ENCODE measurements around the gene SLC25A33. TPM values are rescaled to one million over a fixed set of nuclear protein-coding genes. Genes with fewer than 3 reads are reported as not detected.
"Not testable (repeated sequence)": the region's sequence is repeated elsewhere in the genome, so short reads cannot be mapped to it uniquely, and the experiment has no call there.

The SLC25A33 gene
- total RNA-seq, 1 donor from 2014 or later: 4.6 TPM

DNA sequence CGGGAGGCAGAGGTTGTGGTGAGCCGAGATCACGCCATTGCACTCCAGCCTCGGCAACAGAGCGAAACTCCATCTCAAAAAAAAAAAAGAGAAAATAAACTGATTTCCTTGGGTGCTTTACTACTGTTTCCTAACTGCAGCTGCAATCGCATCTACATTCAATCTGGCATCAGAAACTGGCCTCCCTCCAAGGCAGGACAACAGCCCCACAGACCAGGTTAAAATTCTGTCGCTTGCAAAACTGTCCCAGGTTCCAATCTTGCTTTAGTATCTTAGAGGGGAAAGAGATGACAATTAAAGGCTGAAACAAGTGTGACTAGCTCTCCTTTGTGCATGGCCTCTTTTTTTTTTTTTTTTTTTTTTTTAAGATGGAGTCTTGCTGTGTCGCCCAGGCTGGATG, 32.4 kb upstream of the SLC25A33 start:
- Mint-ChIP-seq H3K4me1 (ENCODE audit: low read depth, unreplicated experiment) (no peaks in the 10 kb centered on the region), H3K36me3 (ENCODE audit: unreplicated experiment) (no peaks in the 10 kb centered on the region), H3K4me3 (ENCODE audit: unreplicated experiment) (no peak overlapping the region), H3K27ac (ENCODE audit: unreplicated experiment) (no peak overlapping the region), H3K27me3 (ENCODE audit: unreplicated experiment) (peaks cover 1% of the 10 kb centered on the region), H3K9me3 (ENCODE audit: unreplicated experiment) (peaks cover 3% of the 10 kb centered on the region)
- TF ChIP-seq, protein P1, sequence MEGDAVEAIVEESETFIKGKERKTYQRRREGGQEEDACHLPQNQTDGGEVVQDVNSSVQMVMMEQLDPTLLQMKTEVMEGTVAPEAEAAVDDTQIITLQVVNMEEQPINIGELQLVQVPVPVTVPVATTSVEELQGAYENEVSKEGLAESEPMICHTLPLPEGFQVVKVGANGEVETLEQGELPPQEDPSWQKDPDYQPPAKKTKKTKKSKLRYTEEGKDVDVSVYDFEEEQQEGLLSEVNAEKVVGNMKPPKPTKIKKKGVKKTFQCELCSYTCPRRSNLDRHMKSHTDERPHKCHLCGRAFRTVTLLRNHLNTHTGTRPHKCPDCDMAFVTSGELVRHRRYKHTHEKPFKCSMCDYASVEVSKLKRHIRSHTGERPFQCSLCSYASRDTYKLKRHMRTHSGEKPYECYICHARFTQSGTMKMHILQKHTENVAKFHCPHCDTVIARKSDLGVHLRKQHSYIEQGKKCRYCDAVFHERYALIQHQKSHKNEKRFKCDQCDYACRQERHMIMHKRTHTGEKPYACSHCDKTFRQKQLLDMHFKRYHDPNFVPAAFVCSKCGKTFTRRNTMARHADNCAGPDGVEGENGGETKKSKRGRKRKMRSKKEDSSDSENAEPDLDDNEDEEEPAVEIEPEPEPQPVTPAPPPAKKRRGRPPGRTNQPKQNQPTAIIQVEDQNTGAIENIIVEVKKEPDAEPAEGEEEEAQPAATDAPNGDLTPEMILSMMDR (IDR thresholded peaks at IDR 0.05; ENCODE audit: partially characterized antibody, unreplicated experiment): no peak
- no peak for DNase-seq

DNA sequence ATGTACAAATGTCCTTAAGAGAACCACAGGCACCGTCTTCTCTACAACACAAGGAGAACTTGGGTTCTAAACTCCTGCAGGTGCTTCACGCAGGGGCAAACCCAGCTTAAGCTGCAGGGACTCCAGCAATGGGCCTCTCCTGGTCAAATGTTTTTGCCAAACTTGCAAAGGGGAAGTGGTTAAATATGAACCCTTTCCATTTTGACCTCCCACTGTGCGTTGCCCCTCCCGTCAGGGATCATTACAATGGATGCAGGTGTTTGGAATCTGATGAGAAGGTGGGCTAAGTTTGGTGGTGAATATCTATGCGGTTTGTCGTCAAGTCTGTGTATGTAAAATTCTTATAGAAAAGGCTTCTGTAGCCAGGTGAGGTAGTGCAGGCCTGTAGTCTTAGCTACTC, 29.1 kb upstream of the SLC25A33 start:
- H3K4me1 Mint-ChIP-seq (ENCODE audit: low read depth, unreplicated experiment): no peaks in the 10 kb centered on the region
- TF ChIP-seq, protein P1 (IDR thresholded peaks at IDR 0.05; ENCODE audit: partially characterized antibody, unreplicated experiment): no peak
- H3K27ac Mint-ChIP-seq (ENCODE audit: unreplicated experiment): no peak overlapping the region
- DNase-seq: no peak
- H3K9me3 Mint-ChIP-seq (ENCODE audit: unreplicated experiment): peaks cover 3% of the 10 kb centered on the region
- H3K4me3 Mint-ChIP-seq (ENCODE audit: unreplicated experiment): no peak overlapping the region
- H3K27me3 Mint-ChIP-seq (ENCODE audit: unreplicated experiment): peaks cover 1% of the 10 kb centered on the region
- H3K36me3 Mint-ChIP-seq (ENCODE audit: unreplicated experiment): no peaks in the 10 kb centered on the region

DNA sequence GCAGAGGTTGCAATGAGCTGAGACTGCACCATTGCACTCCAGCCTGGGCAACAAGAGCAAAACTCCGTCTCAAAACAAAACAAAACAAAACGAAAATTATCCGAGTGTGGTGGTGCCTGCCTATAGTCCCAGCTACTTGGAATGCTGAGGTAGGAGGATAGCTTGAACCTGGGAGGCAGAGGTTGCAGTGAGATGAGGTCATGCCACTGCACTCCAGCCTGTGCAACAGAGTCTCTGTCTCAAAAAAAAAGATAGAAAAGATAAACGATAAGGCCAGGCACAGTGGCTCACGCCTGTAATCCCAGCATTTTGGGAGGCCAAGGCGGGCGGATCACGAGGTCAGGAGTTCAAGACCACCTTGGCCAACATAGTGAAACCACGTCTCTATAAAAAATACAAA, 23.7 kb upstream of the SLC25A33 start:
- H3K36me3 Mint-ChIP-seq (ENCODE audit: unreplicated experiment); H3K4me3 Mint-ChIP-seq (ENCODE audit: unreplicated experiment); H3K27me3 Mint-ChIP-seq (ENCODE audit: unreplicated experiment); H3K4me1 Mint-ChIP-seq (ENCODE audit: low read depth, unreplicated experiment); H3K9me3 Mint-ChIP-seq (ENCODE audit: unreplicated experiment); H3K27ac Mint-ChIP-seq (ENCODE audit: unreplicated experiment); DNase-seq: not testable (repeated sequence)

DNA sequence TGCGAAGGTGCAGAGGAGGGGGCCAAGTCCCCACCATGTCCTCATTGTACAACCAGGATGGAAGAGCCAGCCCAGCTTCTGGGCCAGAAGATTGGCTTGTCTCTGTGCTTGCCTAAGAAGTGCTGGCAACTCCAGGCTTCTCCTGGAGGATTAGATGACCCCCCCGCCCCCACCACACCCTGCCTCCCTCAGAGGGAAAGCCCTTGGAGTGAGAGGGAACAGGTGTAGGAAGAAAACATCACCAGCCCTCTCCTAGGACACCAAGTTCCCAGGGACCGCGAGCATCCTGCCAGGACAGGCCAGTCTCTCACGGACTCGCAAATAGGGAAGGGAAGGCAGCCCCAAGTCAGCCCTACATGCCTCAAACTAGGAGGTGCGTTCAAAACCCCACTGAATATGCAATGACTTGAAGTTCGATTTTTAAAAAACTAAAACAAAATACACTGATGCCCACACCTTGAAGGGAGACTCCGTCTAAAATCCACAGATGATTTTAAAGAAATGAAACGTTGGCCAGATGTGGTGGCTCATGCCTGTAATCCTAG, 20.7 kb upstream of the SLC25A33 start:
- H3K36me3 Mint-ChIP-seq (ENCODE audit: unreplicated experiment): no peaks in the 10 kb centered on the region
- no peaks in the 10 kb centered on the region for H3K4me1 Mint-ChIP-seq (ENCODE audit: low read depth, unreplicated experiment)
- TF ChIP-seq, protein P1 (IDR thresholded peaks at IDR 0.05; ENCODE audit: partially characterized antibody, unreplicated experiment): no peak
- H3K9me3 Mint-ChIP-seq (ENCODE audit: unreplicated experiment): no peaks in the 10 kb centered on the region
- DNase-seq: no peak
- H3K4me3 Mint-ChIP-seq (ENCODE audit: unreplicated experiment): no peak overlapping the region
- no peaks in the 10 kb centered on the region for H3K27me3 Mint-ChIP-seq (ENCODE audit: unreplicated experiment)
- H3K27ac Mint-ChIP-seq (ENCODE audit: unreplicated experiment): no peak overlapping the region

DNA sequence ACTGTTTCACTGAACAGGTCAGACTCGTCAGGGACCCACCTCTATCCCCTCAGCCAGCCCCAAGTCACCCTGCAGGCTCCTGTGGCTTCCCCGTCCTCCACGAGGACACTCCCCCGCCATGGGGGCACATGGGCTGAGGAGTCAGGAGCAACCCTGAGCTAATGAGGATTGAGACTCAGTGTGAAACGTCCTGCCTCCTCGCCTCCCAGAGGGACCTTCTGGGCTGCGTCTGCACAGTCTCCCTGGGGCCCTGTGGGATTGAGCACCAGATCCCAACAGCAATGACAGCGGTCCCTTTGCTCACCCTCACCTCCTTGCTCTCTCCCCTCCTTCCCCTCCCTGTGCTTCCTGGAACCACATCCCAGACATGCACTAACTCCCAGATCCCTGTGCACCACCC, 18.9 kb upstream of the SLC25A33 start:
- no peaks in the 10 kb centered on the region for H3K36me3 Mint-ChIP-seq (ENCODE audit: unreplicated experiment)
- no peaks in the 10 kb centered on the region for H3K27me3 Mint-ChIP-seq (ENCODE audit: unreplicated experiment)
- no peaks in the 10 kb centered on the region for H3K4me1 Mint-ChIP-seq (ENCODE audit: low read depth, unreplicated experiment)
- DNase-seq: no peak
- H3K9me3 Mint-ChIP-seq (ENCODE audit: unreplicated experiment): no peaks in the 10 kb centered on the region
- TF ChIP-seq, protein P1 (IDR thresholded peaks at IDR 0.05; ENCODE audit: partially characterized antibody, unreplicated experiment): no peak
- H3K27ac Mint-ChIP-seq (ENCODE audit: unreplicated experiment): no peak overlapping the region
- no peak overlapping the region for H3K4me3 Mint-ChIP-seq (ENCODE audit: unreplicated experiment)
